Prostate gland (tissue), 2 donors: ENCODE data around the gene IDH3B. TPM values are rescaled to one million over a fixed set of nuclear protein-coding genes. Genes with fewer than 3 reads are reported as not detected.

Experiments
- DNase-seq: peaks from one replicate; pipeline ENCODE4 v3.0.0-alpha.2; 2019; ENCODE audit warnings: low spot score
- H3K27ac ChIP-seq, 2 donors: fragments of 200-600 bp; sonication (generic); 2 replicates each; pipeline ENCODE4 v1.5.1; 2017 to 2019
- H3K27me3 ChIP-seq: fragments of 200-600 bp; sonication (generic); replicated peaks from 2 replicates; pipeline ENCODE4 v1.5.1; 2019; ENCODE audit not compliant: insufficient read depth
- H3K36me3 ChIP-seq, 2 donors: fragments of 200-600 bp; sonication (generic); 1 replicate in 1 of 2; 2 replicates in 1 of 2; pipeline versions ENCODE4 v1.5.1 to v1.8.1; 2017 to 2019
- H3K4me1 ChIP-seq: fragments of 200-600 bp; sonication (generic); replicated peaks from 2 replicates; pipeline ENCODE4 v1.5.1; 2019
- H3K4me3 ChIP-seq, 2 donors: fragments of 200-600 bp; sonication (generic); 2 replicates each; pipeline ENCODE4 v1.5.1; 2017 to 2019
- H3K9me3 ChIP-seq: fragments of 200-600 bp; sonication (generic); 2 replicates; pipeline ENCODE4 v1.5.1; 2017
- POLR2A ChIP-seq: fragments of 450-650 bp; IDR thresholded peaks from one replicate; pipeline ENCODE4 v1.6.1; 2016; ENCODE audit warnings: antibody characterized with exemption, mild to moderate bottlenecking
- POLR2AphosphoS5 ChIP-seq: sonication (generic); formaldehyde crosslinking; IDR thresholded peaks from one replicate; pipeline ENCODE4 v1.6.1; 2017; ENCODE audit warnings: antibody characterized with exemption
- WGBS: methylation state at CpG from one replicate; pipeline ENCODE4 v1.1.5; 2018; 5-methylcytosine and 5-hydroxymethylcytosine counted together
- intact Hi-C: fragments of 100-400 bp; cut with DNase I; formaldehyde crosslinking; loops from one replicate; pipeline ENCODE4 v1.14.2; 2022
- total RNA-seq, 2 donors: library from RNA; depleted of rRNA; stranded (reverse); fragments of >200 nt; gene quantifications; one replicate each; pipeline ENCODE4 v1.1.0, GENCODE V29; 2016
- TF ChIP-seq, protein P1 (sequence below), 4 experiments: fragments of 200-600 bp in 2 of 4; fragments of 450-650 bp in 2 of 4; sonication (generic) in 2 of 4; IDR thresholded peaks; 1 replicate in 3 of 4; 2 replicates in 1 of 4; pipeline ENCODE4 v1.5.1; 2016 to 2019; ENCODE audit warnings: antibody characterized with exemption in 4 of 4, mild to moderate bottlenecking in 2 of 4, moderate library complexity in 2 of 4

IDH3B gene
- total RNA-seq, 2 donors from 2014 or later = 132 to 141 TPM

DNA sequence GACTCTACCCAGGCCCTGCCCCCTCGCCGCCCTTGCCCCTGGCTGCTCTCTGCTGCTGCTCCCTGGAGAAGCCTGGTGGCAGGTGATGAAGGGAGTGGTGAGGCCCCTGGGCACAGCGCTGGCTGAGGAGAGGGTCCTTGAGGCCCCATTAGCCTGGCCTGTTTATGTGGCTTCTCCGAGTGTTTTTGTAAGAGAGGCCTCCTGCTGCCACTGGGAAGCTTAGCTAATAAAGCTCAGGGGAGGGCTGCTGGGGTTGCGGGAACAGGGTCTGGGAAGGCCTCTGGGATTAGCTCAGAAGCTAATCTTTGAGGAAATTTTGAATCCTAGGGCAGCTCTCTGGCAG, 44.0 kb upstream of the IDH3B start:
- Histone ChIP-seq H3K36me3 (no peaks in the 10 kb centered on the region), H3K4me3 (no peak overlapping the region), H3K27me3 (no peaks in the 10 kb centered on the region), H3K4me1 (no peaks in the 10 kb centered on the region), H3K27ac (no peak overlapping the region), H3K9me3 (no peaks in the 10 kb centered on the region)
- 67% methylated on average over 3 of the region's 5 CpGs for WGBS
- DNase-seq = no peak
- intact Hi-C loops = no loop called here
- TF ChIP-seq POLR2AphosphoS5 = no peak
- TF ChIP-seq, protein P1, sequence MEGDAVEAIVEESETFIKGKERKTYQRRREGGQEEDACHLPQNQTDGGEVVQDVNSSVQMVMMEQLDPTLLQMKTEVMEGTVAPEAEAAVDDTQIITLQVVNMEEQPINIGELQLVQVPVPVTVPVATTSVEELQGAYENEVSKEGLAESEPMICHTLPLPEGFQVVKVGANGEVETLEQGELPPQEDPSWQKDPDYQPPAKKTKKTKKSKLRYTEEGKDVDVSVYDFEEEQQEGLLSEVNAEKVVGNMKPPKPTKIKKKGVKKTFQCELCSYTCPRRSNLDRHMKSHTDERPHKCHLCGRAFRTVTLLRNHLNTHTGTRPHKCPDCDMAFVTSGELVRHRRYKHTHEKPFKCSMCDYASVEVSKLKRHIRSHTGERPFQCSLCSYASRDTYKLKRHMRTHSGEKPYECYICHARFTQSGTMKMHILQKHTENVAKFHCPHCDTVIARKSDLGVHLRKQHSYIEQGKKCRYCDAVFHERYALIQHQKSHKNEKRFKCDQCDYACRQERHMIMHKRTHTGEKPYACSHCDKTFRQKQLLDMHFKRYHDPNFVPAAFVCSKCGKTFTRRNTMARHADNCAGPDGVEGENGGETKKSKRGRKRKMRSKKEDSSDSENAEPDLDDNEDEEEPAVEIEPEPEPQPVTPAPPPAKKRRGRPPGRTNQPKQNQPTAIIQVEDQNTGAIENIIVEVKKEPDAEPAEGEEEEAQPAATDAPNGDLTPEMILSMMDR (IDR thresholded peaks at IDR 0.05) = no peak
- TF ChIP-seq POLR2A = no peak

DNA sequence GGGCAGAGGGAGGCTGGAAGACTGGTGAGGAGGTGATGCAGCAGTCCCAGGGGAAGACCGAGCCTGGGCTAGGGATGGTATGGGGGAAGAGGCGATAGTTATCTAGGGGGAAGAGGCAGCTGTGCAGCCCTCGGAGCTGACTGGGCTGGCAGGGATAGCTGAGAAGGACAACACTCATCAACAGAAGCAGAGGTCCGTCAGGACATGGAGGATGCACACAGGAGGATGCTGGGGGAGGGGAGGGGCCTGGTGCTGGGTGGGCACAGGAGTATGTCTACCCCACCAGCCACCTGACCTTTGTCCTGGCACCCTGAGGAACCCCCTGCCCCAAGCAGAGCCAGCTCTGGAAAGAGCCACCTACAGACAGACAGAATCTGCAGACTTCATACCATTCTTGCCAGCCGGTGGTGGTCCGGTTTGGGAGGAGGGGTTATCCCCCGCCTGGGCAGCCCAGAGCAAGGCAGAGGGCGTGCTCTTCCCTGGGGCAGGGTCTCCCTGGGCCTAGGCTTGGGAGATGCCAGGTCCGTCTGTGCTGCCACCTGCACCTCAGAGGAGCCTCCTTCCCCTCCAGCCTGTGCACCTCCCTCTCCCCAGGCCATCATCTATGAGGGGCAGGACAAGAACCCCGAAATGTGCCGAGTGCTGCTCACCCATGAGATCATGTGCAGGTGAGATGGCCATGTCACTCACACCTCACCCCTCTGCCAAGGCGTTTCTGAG, 43.5 kb upstream of the IDH3B start:
- 79% methylated on average over 11 of the region's 12 CpGs for WGBS
- Histone ChIP-seq H3K27me3 (no peaks in the 10 kb centered on the region), H3K4me3 (no peak overlapping the region), H3K36me3 (no peaks in the 10 kb centered on the region), H3K9me3 (no peaks in the 10 kb centered on the region), H3K4me1 (no peaks in the 10 kb centered on the region), H3K27ac (no peak overlapping the region)
- TF ChIP-seq POLR2AphosphoS5 (no peak), POLR2A (no peak)
- TF ChIP-seq, protein P1 (IDR thresholded peaks at IDR 0.05) = no peak
- intact Hi-C loops = no loop called here
- DNase-seq = no peak

DNA sequence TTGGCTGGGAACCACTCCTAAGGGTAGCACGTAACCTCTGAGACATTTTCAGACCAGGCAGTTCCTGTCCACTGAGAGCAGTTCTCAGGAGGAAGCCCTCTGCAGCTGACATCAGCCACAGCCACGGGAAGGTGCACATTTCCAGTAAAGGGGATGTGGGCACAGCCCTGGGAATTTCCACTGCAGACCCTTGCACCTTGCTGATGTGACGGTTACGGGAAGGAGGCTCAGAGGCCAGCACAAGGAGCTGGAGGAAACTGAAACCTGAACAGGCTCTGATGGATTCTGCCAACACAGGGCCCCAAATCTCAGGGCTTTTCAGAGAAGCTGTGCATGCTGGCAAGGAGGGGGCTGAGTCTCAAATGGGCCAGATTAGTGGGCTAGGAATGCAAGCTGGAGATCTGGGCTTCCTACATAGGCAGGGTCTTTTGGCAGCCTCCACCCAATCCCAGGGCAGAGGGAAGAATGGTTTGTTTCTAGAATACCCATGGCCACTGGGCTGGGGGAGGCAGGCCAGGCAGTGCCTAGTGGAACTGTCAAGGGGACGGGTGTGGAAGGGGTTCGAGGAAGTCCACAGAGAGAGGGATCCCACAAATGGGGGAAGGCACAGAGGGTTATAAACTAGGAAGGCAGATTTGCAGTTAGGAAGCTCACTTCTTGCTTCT, 42.8 kb upstream of the IDH3B start:
- Histone ChIP-seq H3K27me3 (no peaks in the 10 kb centered on the region), H3K4me3 (no peak overlapping the region), H3K9me3 (no peaks in the 10 kb centered on the region), H3K27ac (no peak overlapping the region), H3K4me1 (no peaks in the 10 kb centered on the region), H3K36me3 (no peaks in the 10 kb centered on the region)
- no peak for DNase-seq
- TF ChIP-seq POLR2A = no peak
- TF ChIP-seq, protein P1 (IDR thresholded peaks at IDR 0.05) = no peak
- no peak for TF ChIP-seq POLR2AphosphoS5
- 90% methylated on average over 6 of the region's 6 CpGs for WGBS
- intact Hi-C loops = no loop called here

DNA sequence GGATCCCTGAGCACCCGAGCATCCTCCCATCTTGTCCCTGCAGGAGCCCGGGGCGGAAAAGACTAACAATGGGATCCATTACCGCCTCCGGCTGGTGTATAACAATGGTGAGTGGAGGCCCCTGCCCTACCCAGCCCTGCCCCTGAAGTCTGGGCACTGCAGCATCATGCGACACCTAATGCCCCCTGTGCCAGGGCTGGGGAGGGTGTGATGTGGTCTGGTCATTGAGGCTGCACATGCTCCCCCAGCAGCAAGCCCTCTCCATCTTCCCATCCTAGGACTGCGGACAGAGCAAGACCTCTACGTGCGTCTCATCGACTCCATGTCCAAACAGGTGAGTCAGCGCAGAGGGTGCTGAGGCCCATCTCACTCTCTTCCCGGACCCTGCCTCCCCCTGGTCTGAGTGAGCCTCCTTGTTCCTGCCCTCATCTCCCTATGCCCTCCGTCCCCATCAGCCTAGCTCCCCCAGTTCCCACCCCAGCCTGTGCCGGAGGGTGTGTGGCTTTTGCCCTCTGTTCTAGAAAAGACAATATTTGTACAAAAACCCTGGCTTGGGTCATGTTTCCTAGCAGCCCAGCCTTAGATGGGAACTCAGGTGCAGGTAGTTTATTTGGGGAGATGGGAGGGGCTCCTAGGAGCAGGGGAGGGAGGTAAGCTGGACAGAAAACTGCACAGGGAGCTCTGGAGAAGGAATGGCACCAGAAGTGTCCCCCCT, 42.1 kb upstream of the IDH3B start:
- Histone ChIP-seq H3K9me3 (no peaks in the 10 kb centered on the region), H3K36me3 (no peaks in the 10 kb centered on the region), H3K4me3 (no peak overlapping the region), H3K27me3 (no peaks in the 10 kb centered on the region), H3K4me1 (no peaks in the 10 kb centered on the region), H3K27ac (no peak overlapping the region)
- intact Hi-C loops = no loop called here
- WGBS = 83% methylated on average over 14 of the region's 14 CpGs
- DNase-seq = no peak
- TF ChIP-seq POLR2AphosphoS5 = no peak
- TF ChIP-seq POLR2A = no peak
- TF ChIP-seq, protein P1 (IDR thresholded peaks at IDR 0.05) = no peak
